Stimulated activated CD4-positive, alpha-beta T cell treated with anti-CD3 and anti-CD28 coated beads, Interleukin-1b, Interleukin-23, amount 100 ng/mL, for 48 hours (primary cell): ENCODE data around the gene ZNF678.

Source experiments
- DNase-seq: peaks from one replicate; pipeline ENCODE4 v3.0.0-alpha.2; 2020

ZNF678 gene

GRCh38 chr1:227726318-227726717 lies 163.0 kb downstream of the ZNF678 start:
- DNase-seq: no peak
